ENCODE data around the gene HHAT.
"Not testable (repeated sequence)": the region's sequence is repeated elsewhere in the genome, so short reads cannot be mapped to it uniquely, and the experiment has no call there.

The HHAT gene

GRCh38 chr1:210400043-210400840 is 71.5 kb downstream of the HHAT start:
- DNase-seq = peak; percentile 70

DNA sequence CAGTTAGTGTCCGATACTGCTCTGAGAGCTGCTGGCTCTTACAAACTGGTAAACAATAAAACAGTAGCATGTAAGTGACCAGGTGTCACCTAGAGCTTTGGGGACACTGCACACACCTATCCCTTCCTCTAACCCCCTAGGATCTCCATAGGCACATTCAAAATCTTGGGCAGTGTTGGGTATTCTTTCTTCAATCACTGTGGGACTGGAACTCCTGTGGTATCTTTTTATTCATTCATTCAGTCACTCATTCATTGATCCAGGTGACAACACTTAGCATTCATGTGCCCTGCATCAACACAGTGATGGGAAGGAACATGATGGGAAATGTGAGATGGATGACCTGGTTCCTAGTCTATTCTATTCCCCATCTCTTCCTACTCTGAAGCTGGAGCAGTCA is 73.9 kb downstream of the HHAT start:
- DNase-seq = no peak

- no peak for DNase-seq
Observed at GRCh38 chr1:210405316-210405715, 76.6 kb downstream of the HHAT start.

DNA sequence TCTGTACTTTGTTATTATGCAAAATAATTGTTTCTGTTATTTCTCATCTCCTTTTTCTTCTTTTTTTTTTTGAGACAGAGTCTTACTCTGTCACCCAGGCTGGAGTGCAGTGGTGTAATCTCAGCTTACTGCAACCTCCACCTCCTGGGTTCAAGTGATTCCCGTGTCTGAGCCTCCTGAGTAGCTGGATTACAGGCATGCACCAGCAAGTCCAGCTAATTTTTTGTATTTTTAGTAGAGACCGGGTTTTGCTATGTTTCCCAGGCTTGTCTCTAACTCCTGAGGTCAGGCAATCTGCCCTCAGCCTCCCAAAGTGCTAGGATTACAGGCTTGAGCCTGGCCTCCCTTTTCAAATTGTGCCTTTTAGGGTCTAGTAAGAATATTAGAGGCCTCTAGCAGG is 77.6 kb downstream of the HHAT start:
- DNase-seq = not testable (repeated sequence)

- peak; percentile 83 for DNase-seq
Observed at GRCh38 chr1:210407207-210407886, 78.6 kb downstream of the HHAT start.

DNA sequence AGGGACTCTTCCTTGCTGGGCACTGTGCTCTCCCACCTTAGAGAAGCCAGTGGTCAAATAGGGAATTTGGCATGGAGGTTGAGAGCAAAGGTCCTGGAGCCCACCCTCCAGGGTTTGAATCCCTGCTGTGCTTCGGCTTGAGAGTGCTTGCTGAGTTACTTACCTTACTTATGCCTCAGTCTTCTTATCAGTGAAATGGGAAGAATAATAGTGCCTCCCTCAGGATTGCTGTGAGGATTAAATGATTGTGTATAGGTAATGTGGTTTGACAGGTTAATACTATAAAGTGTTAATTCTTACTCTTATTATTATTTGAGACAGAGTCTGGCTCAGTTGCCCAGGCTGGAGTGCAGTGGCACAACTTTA is 79.2 kb downstream of the HHAT start:
- no peak for DNase-seq

- DNase-seq = no peak
Observed at GRCh38 chr1:210412240-210412639, 83.5 kb downstream of the HHAT start.

GRCh38 chr1:210413951-210414350 is 85.2 kb downstream of the HHAT start:
- no peak for DNase-seq

GRCh38 chr1:210415846-210416448 is 87.2 kb downstream of the HHAT start:
- no peak for DNase-seq

GRCh38 chr1:210416681-210417080 is 88.0 kb downstream of the HHAT start:
- no peak for DNase-seq

DNA sequence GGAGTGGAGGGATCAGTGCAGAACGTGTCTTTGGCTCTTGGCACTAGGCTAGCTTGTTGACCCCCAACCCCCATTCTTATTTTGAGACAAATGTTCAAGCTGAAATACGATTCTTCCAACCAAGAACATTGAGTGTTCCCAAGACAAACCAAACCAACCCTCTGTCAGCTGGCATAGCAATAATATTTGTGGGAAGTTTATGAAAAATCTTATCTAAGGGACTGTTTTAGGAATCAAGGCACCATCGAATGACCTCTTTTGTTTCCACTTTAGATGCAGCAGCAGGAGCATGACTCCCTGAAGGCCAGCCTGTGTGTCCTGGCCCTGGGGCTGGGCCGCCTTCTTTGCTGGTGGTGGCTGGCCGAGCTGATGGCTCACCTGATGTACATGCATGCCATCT is 89.2 kb downstream of the HHAT start:
- DNase-seq = no peak

- no peak for DNase-seq
Observed at GRCh38 chr1:210418863-210419650, 90.4 kb downstream of the HHAT start.

DNA sequence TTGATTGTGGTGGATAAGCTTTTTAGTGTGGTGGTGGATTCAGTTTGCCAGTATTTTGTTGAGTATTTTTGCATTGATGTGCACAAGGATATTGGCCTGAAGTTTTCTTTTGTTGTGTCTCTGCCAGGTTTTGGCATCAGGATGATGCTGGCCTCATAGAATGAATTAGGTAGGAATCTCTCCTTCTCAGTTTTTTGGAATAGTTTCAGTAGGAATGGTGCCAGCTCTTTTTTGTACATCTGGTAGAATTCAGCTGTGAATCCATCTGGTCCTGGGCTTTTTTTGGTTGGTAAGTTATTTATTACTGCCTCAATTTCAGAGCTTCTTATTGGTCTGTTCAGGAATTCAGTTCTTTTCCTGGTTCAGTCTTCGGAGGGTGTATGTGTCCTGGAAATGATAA is 98.0 kb downstream of the HHAT start:
- DNase-seq = not testable (repeated sequence)

GRCh38 chr1:210428696-210429095 is 100.0 kb downstream of the HHAT start:
- no peak for DNase-seq

DNA sequence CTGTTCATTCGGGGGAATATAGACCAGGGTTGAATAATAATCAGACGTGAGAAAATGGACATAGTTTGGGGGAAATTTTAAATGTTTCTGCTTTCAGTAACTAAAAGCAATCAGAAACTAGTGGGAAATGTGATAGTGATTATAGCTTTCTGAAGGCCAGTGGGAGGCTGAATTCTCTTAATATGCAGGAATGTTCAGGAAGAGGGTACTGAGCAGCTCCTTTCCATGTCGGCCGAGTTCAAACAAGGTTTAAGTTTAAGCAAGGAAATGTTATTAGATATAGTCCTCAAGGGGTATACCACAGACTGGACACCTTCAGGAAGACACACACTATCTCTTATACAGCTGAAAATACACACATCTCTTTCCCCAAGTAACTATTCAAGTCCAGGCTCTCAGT is 105.5 kb downstream of the HHAT start:
- DNase-seq = no peak

DNA sequence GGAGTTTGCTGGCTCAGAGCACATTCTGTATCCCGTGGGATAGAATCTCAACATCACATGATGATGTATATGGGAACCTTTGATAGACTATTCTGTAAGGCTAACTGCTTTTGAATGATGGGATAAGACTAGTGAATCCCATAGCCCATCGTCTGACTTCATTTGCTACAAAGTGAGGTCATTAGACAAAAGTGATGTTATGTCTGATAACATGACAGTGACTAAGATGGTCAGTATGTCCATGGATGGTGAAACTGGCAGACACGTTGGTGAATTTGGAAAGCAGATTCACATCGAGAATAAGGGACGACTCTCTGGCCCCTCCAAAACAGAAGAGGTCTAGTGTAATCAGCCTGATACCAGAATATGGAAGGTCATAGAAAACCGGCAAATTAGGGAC is 108.4 kb downstream of the HHAT start:
- DNase-seq = no peak

- DNase-seq = no peak
Observed at GRCh38 chr1:210437781-210438180, 109.1 kb downstream of the HHAT start.

DNA sequence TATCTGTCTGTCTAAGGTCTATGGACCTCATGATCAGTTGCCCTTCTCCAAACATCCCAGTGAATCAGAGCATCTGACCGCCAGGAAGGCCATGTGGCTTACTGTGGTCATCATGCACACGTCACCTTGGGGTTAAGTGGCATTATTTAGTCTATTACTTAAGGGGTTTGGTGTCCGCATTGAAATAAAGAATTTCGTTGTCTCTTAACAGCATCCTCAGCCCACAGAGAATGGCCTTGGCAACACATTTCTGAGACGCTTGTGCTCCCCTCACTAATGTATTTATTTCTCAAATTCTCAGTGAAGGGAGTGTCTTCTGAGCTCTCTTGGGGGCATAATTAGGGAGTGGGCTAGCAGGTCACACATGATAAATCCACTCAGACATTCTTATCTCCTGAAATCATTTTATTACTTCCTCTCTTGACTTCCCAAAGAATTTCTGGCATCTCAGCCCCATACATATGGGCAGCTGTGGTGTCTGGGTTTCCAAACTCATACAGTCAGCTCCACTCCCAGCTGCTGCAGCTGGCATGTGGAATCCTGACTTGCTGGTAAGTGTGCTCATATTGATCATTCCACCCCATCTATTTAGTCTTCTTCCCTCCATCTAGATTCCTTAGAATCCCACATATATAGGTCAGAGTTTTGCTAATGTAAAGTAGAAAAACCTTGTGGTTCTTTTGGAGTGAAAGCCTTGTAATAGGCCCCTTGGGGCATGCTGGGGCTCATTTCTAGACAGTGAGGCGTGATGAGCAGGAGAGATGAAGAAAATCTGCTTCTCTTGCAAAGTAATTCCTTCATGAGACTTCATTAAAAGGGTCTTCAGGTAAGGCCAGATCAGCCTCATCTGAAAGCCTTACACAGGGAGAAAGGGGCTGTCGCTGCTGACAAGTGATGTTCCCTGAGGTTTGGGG is 110.5 kb downstream of the HHAT start:
- DNase-seq = no peak

GRCh38 chr1:210440081-210440480 is 111.4 kb downstream of the HHAT start:
- no peak for DNase-seq

- DNase-seq = no peak
Observed at GRCh38 chr1:210441028-210441427, 112.3 kb downstream of the HHAT start.

- DNase-seq = no peak
Observed at GRCh38 chr1:210445485-210445884, 116.8 kb downstream of the HHAT start.

DNA sequence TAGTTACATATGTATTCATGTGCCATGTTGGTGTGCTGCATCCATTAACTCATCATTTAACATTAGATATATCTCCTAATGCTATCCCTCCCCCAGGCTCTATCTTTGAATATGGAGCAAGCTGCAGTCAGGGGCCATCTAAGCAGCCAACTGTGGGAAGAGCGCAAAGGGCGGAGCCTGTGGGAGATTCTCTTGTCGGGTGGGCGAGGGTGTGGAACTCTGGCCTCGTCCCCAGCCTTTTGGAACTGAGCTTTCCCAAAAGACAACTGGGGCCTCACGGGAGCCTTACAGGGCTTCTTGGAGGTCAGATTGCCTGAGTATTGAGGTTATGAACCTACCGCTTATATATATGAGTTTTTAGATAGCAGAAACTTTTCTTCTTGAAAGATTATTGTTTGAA is 117.2 kb downstream of the HHAT start:
- no peak for DNase-seq
